A549 (cell line): Measurements from ENCODE around the gene COL8A2. TPM values are rescaled to one million over a fixed set of nuclear protein-coding genes. Genes with fewer than 3 reads are reported as not detected.

Experiments
- ATAC-seq, 2 experiments: fragments of 200-7000 bp in 1 of 2; fragments of >200 bp in 1 of 2; cut with Nextera tagmentation in 1 of 2; cut with Tn5 transposase in 1 of 2; 3 replicates each; pipeline versions ENCODE4 v1.8.0 to v1.9.1; 2018 to 2020; ENCODE audit warnings: mild to moderate bottlenecking in 1 of 2, moderate library complexity in 1 of 2
- CTCF ChIA-PET: fragments of 300-600 bp; sonication (Branson Sonifier 250); formaldehyde crosslinking; extraction: SDS; loops from one replicate; lab custom pipeline; 2021; ENCODE audit warnings: antibody characterized with exemption, inconsistent platforms; lab: Yijun Ruan, JAX
- POLR2A ChIA-PET: fragments of 350-600 bp; formaldehyde crosslinking; extraction: SDS; loops from one replicate; lab custom pipeline; 2021; ENCODE audit warnings: antibody characterized with exemption, inconsistent platforms; lab: Yijun Ruan, JAX
- DNase-seq, 2 experiments: peaks; one replicate each; pipeline versions ENCODE4 v3.0.0 to v3.0.0-alpha.2; 2011 to 2016; ENCODE audit warnings: low read depth in 1 of 2, low spot score in 1 of 2
- FAIRE-seq: peaks from 2 replicates; lab custom pipeline; 2011; peaks lifted over from hg19 to GRCh38; lab: Jason Lieb, UNC
- H3K27ac ChIP-seq, 2 experiments: fragments of >200 bp; sonication (Bioruptor Twin); formaldehyde crosslinking; 3 replicates each; pipeline ENCODE4 v1.5.1; 2016 to 2017
- H3K4me1 ChIP-seq: fragments of >200 bp; sonication (Bioruptor Twin); formaldehyde crosslinking; 3 replicates; pipeline ENCODE4 v1.6.1; 2016
- H3K4me2 ChIP-seq: fragments of >200 bp; sonication (Bioruptor Twin); formaldehyde crosslinking; 3 replicates; pipeline ENCODE4 v1.6.1; 2016
- H3K4me3 ChIP-seq: fragments of >200 bp; sonication (Bioruptor Twin); formaldehyde crosslinking; 3 replicates; pipeline ENCODE4 v1.5.1; 2016
- H3K9me3 ChIP-seq: fragments of >200 bp; sonication (Bioruptor Twin); formaldehyde crosslinking; 3 replicates; pipeline ENCODE4 v1.6.1; 2016
- CEBPB ChIP-seq, 2 experiments: fragments of >200 bp in 1 of 2; sonication (Bioruptor Twin) in 1 of 2; formaldehyde crosslinking in 1 of 2; IDR thresholded peaks; 2 replicates each; pipeline ENCODE4 v1.6.1; 2012 to 2016
- CHD2 ChIP-seq: fragments of 150-350 bp; IDR thresholded peaks from 2 replicates; pipeline ENCODE4 v1.6.1; 2014; ENCODE audit warnings: low read length; ENCODE audit not compliant: partially characterized antibody
- CHD4 ChIP-seq: fragments of 200-600 bp; sonication (generic); IDR thresholded peaks from 2 replicates; pipeline ENCODE4 v1.6.1; 2016; ENCODE audit warnings: antibody characterized with exemption, mild to moderate bottlenecking, borderline replicate concordance
- CTCF ChIP-seq: fragments of >200 bp; sonication (Bioruptor Twin); formaldehyde crosslinking; IDR thresholded peaks from 3 replicates; pipeline ENCODE4 v1.5.1; 2016
- EHF ChIP-seq: fragments of 250-450 bp; sonication (Bioruptor Pico); IDR thresholded peaks from 2 replicates; pipeline ENCODE4 v1.5.0; 2020; ENCODE audit warnings: mild to moderate bottlenecking
- ELK1 ChIP-seq: fragments of 150-350 bp; IDR thresholded peaks from 2 replicates; pipeline ENCODE4 v1.6.1; 2014; ENCODE audit warnings: low read depth, mild to moderate bottlenecking, low read length
- EP300 ChIP-seq, 2 experiments: fragments of >200 bp; sonication (Bioruptor Twin); formaldehyde crosslinking; IDR thresholded peaks; 2 replicates in 1 of 2; 3 replicates in 1 of 2; pipeline ENCODE4 v1.6.1; 2016 to 2017
- FOSL2 ChIP-seq, 2 experiments: fragments of 450-650 bp in 1 of 2; fragments of >200 bp in 1 of 2; sonication (Bioruptor Twin) in 1 of 2; formaldehyde crosslinking; IDR thresholded peaks; 2 replicates each; pipeline versions ENCODE4 v1.5.0 to v1.6.1; 2016 to 2020; ENCODE audit warnings: mild to moderate bottlenecking in 1 of 2, moderate library complexity in 1 of 2
- FOXS1 ChIP-seq: fragments of 250-450 bp; sonication (Bioruptor Pico); IDR thresholded peaks from 2 replicates; pipeline ENCODE4 v1.5.0; 2020; ENCODE audit warnings: mild to moderate bottlenecking, moderate library complexity
- HOXA7 ChIP-seq: fragments of 250-450 bp; sonication (Bioruptor Pico); IDR thresholded peaks from 2 replicates; pipeline ENCODE4 v1.5.0; 2020; ENCODE audit warnings: mild to moderate bottlenecking, moderate library complexity
- HOXB13 ChIP-seq: fragments of 250-450 bp; sonication (Bioruptor Pico); IDR thresholded peaks from 2 replicates; pipeline ENCODE4 v1.5.0; 2020; ENCODE audit warnings: low read depth, mild to moderate bottlenecking, moderate library complexity
- JUN ChIP-seq, 2 experiments: fragments of >200 bp; sonication (Bioruptor Twin); formaldehyde crosslinking; IDR thresholded peaks; 2 replicates in 1 of 2; 3 replicates in 1 of 2; pipeline ENCODE4 v1.6.1; 2016 to 2017
- JUNB ChIP-seq: fragments of >200 bp; sonication (Bioruptor Twin); formaldehyde crosslinking; IDR thresholded peaks from 2 replicates; pipeline ENCODE4 v1.6.1; 2016
- KDM5A ChIP-seq: fragments of 200-600 bp; sonication (generic); IDR thresholded peaks from 2 replicates; pipeline ENCODE4 v1.6.1; 2016; ENCODE audit warnings: antibody characterized with exemption, mild to moderate bottlenecking
- MAFK ChIP-seq: fragments of 450-650 bp; IDR thresholded peaks from 2 replicates; pipeline ENCODE4 v1.6.1; 2014; ENCODE audit not compliant: partially characterized antibody
- MAX ChIP-seq: IDR thresholded peaks from 2 replicates; pipeline ENCODE4 v1.6.1; 2012
- MYC ChIP-seq: IDR thresholded peaks from 2 replicates; pipeline ENCODE4 v1.6.1; 2012; ENCODE audit warnings: mild to moderate bottlenecking, inconsistent platforms, low read length, improper control_type of control experiment, borderline replicate concordance
- NPAS2 ChIP-seq: fragments of 250-450 bp; sonication (Bioruptor Pico); IDR thresholded peaks from 2 replicates; pipeline ENCODE4 v1.8.0; 2022; ENCODE audit warnings: mild to moderate bottlenecking, moderate library complexity, borderline replicate concordance
- NR3C1 ChIP-seq: fragments of >200 bp; sonication (Bioruptor Twin); formaldehyde crosslinking; IDR thresholded peaks from 3 replicates; pipeline ENCODE4 v1.6.1; 2017
- PBX3 ChIP-seq: IDR thresholded peaks from 2 replicates; pipeline ENCODE4 v1.6.1; 2012
- POLR2A ChIP-seq: IDR thresholded peaks from 2 replicates; pipeline ENCODE4 v1.6.1; 2012; ENCODE audit warnings: mild to moderate bottlenecking, low read length
- RAD21 ChIP-seq, 2 experiments: fragments of >200 bp in 1 of 2; sonication (Bioruptor Twin) in 1 of 2; formaldehyde crosslinking in 1 of 2; IDR thresholded peaks in 1 of 2; conservative IDR thresholded peaks in 1 of 2; 2 replicates in 1 of 2; 3 replicates in 1 of 2; pipeline ENCODE4 v1.6.1; 2012 to 2018; ENCODE audit warnings: inconsistent platforms in 1 of 2
- RNF2 ChIP-seq: fragments of 200-600 bp; sonication (generic); IDR thresholded peaks from 2 replicates; pipeline ENCODE4 v1.6.1; 2016; ENCODE audit warnings: low read depth, mild to moderate bottlenecking, antibody characterized with exemption, moderate library complexity, borderline replicate concordance
- SMC3 ChIP-seq: fragments of >200 bp; sonication (Bioruptor Twin); formaldehyde crosslinking; IDR thresholded peaks from 3 replicates; pipeline ENCODE4 v1.6.1; 2018; ENCODE audit warnings: inconsistent platforms
- USF2 ChIP-seq: fragments of 450-650 bp; IDR thresholded peaks from 2 replicates; pipeline ENCODE4 v1.6.1; 2014; ENCODE audit warnings: antibody characterized with exemption
- WGBS: methylation state at CpG from one replicate; pipeline ENCODE4 v1.1.6; 2017; ENCODE audit errors: missing lambda C conversion rate; 5-methylcytosine and 5-hydroxymethylcytosine counted together
- polyA plus RNA-seq, 4 experiments: library from polyadenylated mRNA; depleted of rRNA in 3 of 4; stranded (reverse); fragments of >200 nt; fragmentation: RNase III in 1 of 4; extraction: RNeasy Plus Mini Kit Qiagen cat#74134 plus additional on column Dnase treatment in 1 of 4; gene quantifications; 2 replicates in 3 of 4; 3 replicates in 1 of 4; pipeline ENCODE4 v1.2.3, GENCODE V29; 2011 to 2017

Gene COL8A2
- polyA plus RNA-seq, 2 of the 4 experiments (the other 2 are of a cell fraction): 0.05 to 0.12 TPM

GRCh38 chr1:36149973-36150295, 24.9 kb upstream of the COL8A2 start:
- ChIA-PET CTCF (interaction anchor here (0.6 to 5.2 kb wide), 65 partner anchors 12 to 1305 kb away, joined by 3 to 114 read pairs (median 5); partner anchors contain the start of genes OSCP1 and THRAP3), POLR2A (interaction anchor here (0.8 to 3.4 kb wide), 11 partner anchors 11 to 314 kb away, joined by 3 to 23 read pairs (median 7); partner anchors contain the start of genes LSM10, MRPS15, SH3D21 and THRAP3)
- ATAC-seq: peak; percentile 6 to 12; a peak in 4 of 6 replicates
- Histone ChIP-seq H3K27ac (peak overlapping the region; percentile 98), H3K9me3 (no peaks in the 10 kb centered on the region), H3K4me2 (peak overlapping the region; percentile 92), H3K4me1 (peaks cover 35% of the 10 kb centered on the region), H3K4me3 (no peak overlapping the region)
- 0% methylated on average over 6 of the region's 6 CpGs for WGBS
- no peak for FAIRE-seq
- no peak for DNase-seq
- TF ChIP-seq CEBPB (IDR thresholded peaks at IDR 0.05) (no peak), CHD4 (0 out of 2 replicates have a peak, but pooled peaks have one; percentile 65), RNF2 (no peak)

- peaks cover 31% of the 10 kb centered on the region for H3K4me1 ChIP-seq
- WGBS: 0% methylated on average over 16 of the region's 62 CpGs
- H3K4me2 ChIP-seq: peak within 1 kb of the TSS; percentile 93
- H3K27ac ChIP-seq: peak within 1 kb of the TSS; percentile 98
- FAIRE-seq (no peak), DNase-seq (peak; percentile 95 to 99), ATAC-seq (peak; percentile 87 to 91)
- no peaks in the 10 kb centered on the region for H3K9me3 ChIP-seq
- H3K4me3 ChIP-seq: peak within 1 kb of the TSS; percentile 59
- ChIA-PET POLR2A (interaction anchor here (0.5 to 3.4 kb wide), 13 partner anchors 11 to 315 kb away, joined by 3 to 23 read pairs (median 5); partner anchors contain the start of genes LSM10, MRPS15, SH3D21 and THRAP3), CTCF (interaction anchor here (0.6 to 5.2 kb wide), 68 partner anchors 11 to 1305 kb away, joined by 3 to 114 read pairs (median 5); partner anchors contain the start of genes EVA1B, OSCP1 and THRAP3)
- TF ChIP-seq JUNB (no peak; the same call in 1 of the 2 replicates), MYC (0 out of 2 replicates have a peak, but pooled peaks have one; percentile 47), MAX (peak; percentile 81), KDM5A (no peak), CHD2 (peak; percentile 28), JUN (IDR thresholded peaks at IDR 0.05) (peak in 1 of 2 experiments; percentile 68; a peak in 3 of 5 replicates), ELK1 (no peak), EHF (CRISPR knock-in tag) (no peak), RAD21 (conservative IDR thresholded peaks at IDR 0.05 in 1 of 2, IDR thresholded peaks at IDR 0.05 in 1 of 2) (peak; percentile 94 to 99), HOXB13 (CRISPR knock-in tag) (no peak), SMC3 (peak; percentile 95), FOSL2 (IDR thresholded peaks at IDR 0.05) (no peak), FOSL2 (CRISPR knock-in tag; IDR thresholded peaks at IDR 0.05) (peak; percentile 85), USF2 (peak; percentile 61; the same call in 1 of the 2 replicates), EP300 (IDR thresholded peaks at IDR 0.05) (0 out of 5 replicates have a peak, but pooled peaks of 1 of the 2 experiments have one; percentile 27), CEBPB (IDR thresholded peaks at IDR 0.05) (no peak), PBX3 (no peak), POLR2A (peak; percentile 82), HOXA7 (no peak), CTCF (peak; percentile 86), NR3C1 (no peak), NPAS2 (CRISPR knock-in tag) (no peak), MAFK (no peak), FOXS1 (CRISPR knock-in tag) (no peak)
Measured at GRCh38 chr1:36149237-36149972, 24.4 kb upstream of the COL8A2 start, which contains the start of gene TRAPPC3. TRAPPC3 (minus strand) TSS chr1:36149486; CDS start chr1:36149378, 108 bp downstream.
